ENCODE data around the gene CASP2.

DNA sequence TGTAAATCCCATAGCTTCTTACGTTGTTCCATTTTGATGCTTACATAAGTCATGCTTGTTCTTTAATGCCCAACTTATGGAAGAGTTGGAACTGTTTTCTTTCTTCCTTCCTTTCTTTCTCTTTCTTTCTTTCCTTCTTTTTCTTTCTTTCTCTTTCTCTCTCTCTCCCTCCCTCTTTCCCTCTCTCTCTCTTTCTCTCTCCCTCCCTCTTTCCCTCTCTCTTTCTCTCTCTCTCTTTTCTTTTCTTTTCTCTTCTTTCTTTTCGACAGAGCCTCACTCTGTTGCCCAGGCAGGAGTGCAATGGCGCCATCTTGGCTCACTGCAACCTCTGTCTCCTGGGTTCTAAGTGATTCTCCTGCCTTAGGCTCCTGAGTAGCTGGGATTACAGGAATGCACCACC lies 55.4 kb downstream of the CASP2 start:
- TF ChIP-seq, protein P1, sequence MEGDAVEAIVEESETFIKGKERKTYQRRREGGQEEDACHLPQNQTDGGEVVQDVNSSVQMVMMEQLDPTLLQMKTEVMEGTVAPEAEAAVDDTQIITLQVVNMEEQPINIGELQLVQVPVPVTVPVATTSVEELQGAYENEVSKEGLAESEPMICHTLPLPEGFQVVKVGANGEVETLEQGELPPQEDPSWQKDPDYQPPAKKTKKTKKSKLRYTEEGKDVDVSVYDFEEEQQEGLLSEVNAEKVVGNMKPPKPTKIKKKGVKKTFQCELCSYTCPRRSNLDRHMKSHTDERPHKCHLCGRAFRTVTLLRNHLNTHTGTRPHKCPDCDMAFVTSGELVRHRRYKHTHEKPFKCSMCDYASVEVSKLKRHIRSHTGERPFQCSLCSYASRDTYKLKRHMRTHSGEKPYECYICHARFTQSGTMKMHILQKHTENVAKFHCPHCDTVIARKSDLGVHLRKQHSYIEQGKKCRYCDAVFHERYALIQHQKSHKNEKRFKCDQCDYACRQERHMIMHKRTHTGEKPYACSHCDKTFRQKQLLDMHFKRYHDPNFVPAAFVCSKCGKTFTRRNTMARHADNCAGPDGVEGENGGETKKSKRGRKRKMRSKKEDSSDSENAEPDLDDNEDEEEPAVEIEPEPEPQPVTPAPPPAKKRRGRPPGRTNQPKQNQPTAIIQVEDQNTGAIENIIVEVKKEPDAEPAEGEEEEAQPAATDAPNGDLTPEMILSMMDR (IDR thresholded peaks at IDR 0.05; ENCODE audit: low read depth, low read length) = no peak
- TF ChIP-seq POLR2A (IDR thresholded peaks at IDR 0.05; ENCODE audit: extremely low read depth, insufficient read length) (no peak), MYC (IDR thresholded peaks at IDR 0.05; ENCODE audit: low read depth, low read length) (no peak)
- TF ChIP-seq, protein P2, sequence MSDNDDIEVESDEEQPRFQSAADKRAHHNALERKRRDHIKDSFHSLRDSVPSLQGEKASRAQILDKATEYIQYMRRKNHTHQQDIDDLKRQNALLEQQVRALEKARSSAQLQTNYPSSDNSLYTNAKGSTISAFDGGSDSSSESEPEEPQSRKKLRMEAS (IDR thresholded peaks at IDR 0.05; ENCODE audit: low read depth, low read length) = no peak
